ENCODE data around the gene VGLL4.

DNA sequence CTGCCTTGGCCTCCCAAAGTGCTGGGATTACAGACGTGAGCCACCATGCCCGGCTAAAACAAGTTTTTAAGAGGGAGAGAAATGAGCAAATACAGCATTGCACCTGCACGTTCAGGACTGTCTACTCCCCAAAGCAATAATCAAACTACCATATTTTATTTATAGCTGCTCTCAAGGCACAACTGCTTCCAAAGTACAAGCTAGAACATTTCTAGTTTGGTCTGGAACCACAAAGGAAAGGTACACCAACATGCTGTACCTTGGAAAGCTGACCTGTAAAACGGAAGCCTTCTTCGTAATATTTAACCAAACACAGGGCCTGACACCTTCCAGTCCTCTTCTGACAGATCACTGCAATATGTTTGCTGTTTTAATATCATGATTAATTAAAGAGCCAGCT, 14.5 kb upstream of the VGLL4 start:
- TF ChIP-seq SMC3 (IDR thresholded peaks at IDR 0.05) (no peak), RCOR1 (IDR thresholded peaks at IDR 0.05; ENCODE audit: low read depth, low read length) (no peak), HDAC2 (IDR thresholded peaks at IDR 0.05) (no peak), JUNB (IDR thresholded peaks at IDR 0.05) (no peak), POLR2A (IDR thresholded peaks at IDR 0.05; ENCODE audit: low read length) (no peak), PHF8 (IDR thresholded peaks at IDR 0.05; ENCODE audit: borderline replicate concordance, low read depth) (no peak), RFX5 (IDR thresholded peaks at IDR 0.05) (no peak), CBX2 (IDR thresholded peaks at IDR 0.05; ENCODE audit: borderline replicate concordance, low read depth) (no peak), CHD4 (IDR thresholded peaks at IDR 0.05; ENCODE audit: borderline replicate concordance) (no peak), EP300 (IDR thresholded peaks at IDR 0.05) (no peak), ATOH8 (CRISPR knock-in tag; IDR thresholded peaks at IDR 0.05; ENCODE audit: low read depth) (no peak)
- TF ChIP-seq, protein P1, sequence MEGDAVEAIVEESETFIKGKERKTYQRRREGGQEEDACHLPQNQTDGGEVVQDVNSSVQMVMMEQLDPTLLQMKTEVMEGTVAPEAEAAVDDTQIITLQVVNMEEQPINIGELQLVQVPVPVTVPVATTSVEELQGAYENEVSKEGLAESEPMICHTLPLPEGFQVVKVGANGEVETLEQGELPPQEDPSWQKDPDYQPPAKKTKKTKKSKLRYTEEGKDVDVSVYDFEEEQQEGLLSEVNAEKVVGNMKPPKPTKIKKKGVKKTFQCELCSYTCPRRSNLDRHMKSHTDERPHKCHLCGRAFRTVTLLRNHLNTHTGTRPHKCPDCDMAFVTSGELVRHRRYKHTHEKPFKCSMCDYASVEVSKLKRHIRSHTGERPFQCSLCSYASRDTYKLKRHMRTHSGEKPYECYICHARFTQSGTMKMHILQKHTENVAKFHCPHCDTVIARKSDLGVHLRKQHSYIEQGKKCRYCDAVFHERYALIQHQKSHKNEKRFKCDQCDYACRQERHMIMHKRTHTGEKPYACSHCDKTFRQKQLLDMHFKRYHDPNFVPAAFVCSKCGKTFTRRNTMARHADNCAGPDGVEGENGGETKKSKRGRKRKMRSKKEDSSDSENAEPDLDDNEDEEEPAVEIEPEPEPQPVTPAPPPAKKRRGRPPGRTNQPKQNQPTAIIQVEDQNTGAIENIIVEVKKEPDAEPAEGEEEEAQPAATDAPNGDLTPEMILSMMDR (IDR thresholded peaks at IDR 0.05), result no peak

Data from A549 (cell line).